Measurements from ENCODE around the gene ALG11. TPM values are rescaled to one million over a fixed set of nuclear protein-coding genes. Genes with fewer than 3 reads are reported as not detected.

ALG11 gene
- total and polyA plus RNA-seq, 11 donors: 4.0 to 32.9 (median 19.3) TPM

DNA sequence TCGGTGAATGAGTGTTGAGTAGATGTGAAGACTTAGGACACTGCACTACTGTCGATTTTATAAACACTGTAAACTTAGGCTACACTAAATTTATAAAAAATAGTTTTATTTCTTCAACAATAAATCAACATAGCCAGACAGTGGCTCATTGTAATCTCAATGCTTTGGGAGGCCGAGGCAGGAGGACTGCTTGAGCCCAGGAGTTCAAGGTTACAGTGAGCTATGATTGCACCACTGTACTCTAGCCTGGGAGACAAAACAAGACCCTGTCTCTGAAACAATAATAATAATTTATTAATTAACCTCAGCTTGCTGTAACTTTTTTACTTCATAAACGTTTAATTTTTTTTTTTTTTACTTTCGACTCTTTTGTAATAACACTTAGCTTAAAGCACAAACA, 35.3 kb upstream of the ALG11 start:
- Histone ChIP-seq H3K36me3 (peaks cover 0 to 2% (median 0%) of the 10 kb centered on the region in 9 donors), H3K4me3 (no peak overlapping the region), H3K9me3 (no peaks in the 10 kb centered on the region), H3K27ac (no peak overlapping the region), H3K4me1 (peaks cover 0 to 24% (median 0%) of the 10 kb centered on the region in 12 donors), H3K27me3 (no peaks in the 10 kb centered on the region)
- intact Hi-C loops (cut with DNase I): no loop called here
- TF ChIP-seq POLR2A (IDR thresholded peaks at IDR 0.05) (no peak), CTCF (IDR thresholded peaks at IDR 0.05) (no peak)
- no peak for ATAC-seq
- 93 to 96% (median 95%) methylated on average over 5 of the region's 5 CpGs for WGBS, 4 donors
- DNase-seq: no peak

GRCh38 chr13:51977625-51978024, 34.6 kb upstream of the ALG11 start:
- no peak for TF ChIP-seq CTCF (IDR thresholded peaks at IDR 0.05)
- no peak for TF ChIP-seq POLR2A (IDR thresholded peaks at IDR 0.05)
- DNase-seq (no peak), ATAC-seq (no peak)
- WGBS, 4 donors: 93 to 97% (median 95%) methylated on average over 5 of the region's 5 CpGs
- intact Hi-C loops (cut with DNase I): no loop called here
- Histone ChIP-seq H3K4me1 (peaks cover 0 to 24% (median 0%) of the 10 kb centered on the region in 12 donors), H3K27me3 (no peaks in the 10 kb centered on the region), H3K27ac (no peak overlapping the region), H3K9me3 (no peaks in the 10 kb centered on the region), H3K4me3 (no peak overlapping the region), H3K36me3 (peaks cover 0 to 2% (median 0%) of the 10 kb centered on the region in 9 donors)

GRCh38 chr13:51978796-51979556, 33.2 kb upstream of the ALG11 start:
- H3K27ac ChIP-seq: peak overlapping the region in 1 of 12 donors; percentile 34

DNA sequence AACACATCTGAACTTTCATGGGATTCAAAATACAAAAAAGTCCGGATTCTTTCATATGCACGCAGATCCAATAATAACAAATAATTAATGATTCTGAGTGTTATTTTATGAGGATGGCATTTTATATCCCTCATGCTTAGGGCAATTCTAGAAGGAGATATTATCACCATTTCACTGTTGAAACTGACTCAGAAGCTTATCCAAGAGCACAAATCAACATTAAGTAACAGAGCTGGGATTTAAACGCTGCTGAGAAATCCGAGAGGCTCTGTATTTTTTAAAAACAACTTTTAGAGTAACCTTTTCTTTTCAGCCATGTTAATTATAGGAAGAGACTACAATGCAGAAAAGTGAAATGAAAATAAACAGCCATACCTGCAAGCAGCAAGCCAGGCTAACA, 31.3 kb upstream of the ALG11 start:
- ATAC-seq (no peak), DNase-seq (no peak)
- TF ChIP-seq CTCF (IDR thresholded peaks at IDR 0.05) (no peak), POLR2A (IDR thresholded peaks at IDR 0.05) (no peak)
- H3K27ac ChIP-seq: peak overlapping the region in 1 of 12 donors; percentile 24
- peak overlapping the region in 1 of 12 donors; percentile 22 for H3K4me3 ChIP-seq
- 62 to 71% (median 64%) methylated on average over 4 of the region's 4 CpGs for WGBS, 4 donors
- no peaks in the 10 kb centered on the region for H3K36me3 ChIP-seq
- intact Hi-C loops (cut with DNase I): no loop called here
- H3K4me1 ChIP-seq: peaks cover 0 to 24% (median 0%) of the 10 kb centered on the region in 12 donors
- peaks cover 0 to 12% (median 0%) of the 10 kb centered on the region in 12 donors for H3K9me3 ChIP-seq
- no peaks in the 10 kb centered on the region for H3K27me3 ChIP-seq

More at GRCh38 chr13:51978796-51979556, 33.2 kb upstream of the ALG11 start:
- intact Hi-C loops (cut with DNase I): no loop called here
- Histone ChIP-seq H3K4me3 (no peak overlapping the region), H3K27me3 (no peaks in the 10 kb centered on the region), H3K36me3 (no peaks in the 10 kb centered on the region), H3K9me3 (no peaks in the 10 kb centered on the region), H3K4me1 (peaks cover 0 to 24% (median 0%) of the 10 kb centered on the region in 12 donors)
- peak; percentile 52 to 90 (median 74) for ATAC-seq
- TF ChIP-seq POLR2A (IDR thresholded peaks at IDR 0.05): no peak
- no peak for DNase-seq
- whole genome bisulfite sequencing, 4 donors: 30 to 63% (median 52%) methylated on average over 5 of the region's 5 CpGs

Data from heart left ventricle (tissue), 16 donors.